GM21737 (cell line): ENCODE data around the gene INO80.

ENCODE experiments used
- ATAC-seq: cut with Tn5 transposase; IDR thresholded peaks from one replicate; pipeline ENCODE4 v1.9.1; 2021; ENCODE audit warnings: mild to moderate bottlenecking, moderate library complexity; ENCODE audit not compliant: unreplicated experiment

Gene INO80

GRCh38 chr15:40951764-40952163, 164.3 kb downstream of the INO80 start:
- ATAC-seq = no peak

GRCh38 chr15:40949756-40950207, 166.3 kb downstream of the INO80 start:
- no peak for ATAC-seq

DNA sequence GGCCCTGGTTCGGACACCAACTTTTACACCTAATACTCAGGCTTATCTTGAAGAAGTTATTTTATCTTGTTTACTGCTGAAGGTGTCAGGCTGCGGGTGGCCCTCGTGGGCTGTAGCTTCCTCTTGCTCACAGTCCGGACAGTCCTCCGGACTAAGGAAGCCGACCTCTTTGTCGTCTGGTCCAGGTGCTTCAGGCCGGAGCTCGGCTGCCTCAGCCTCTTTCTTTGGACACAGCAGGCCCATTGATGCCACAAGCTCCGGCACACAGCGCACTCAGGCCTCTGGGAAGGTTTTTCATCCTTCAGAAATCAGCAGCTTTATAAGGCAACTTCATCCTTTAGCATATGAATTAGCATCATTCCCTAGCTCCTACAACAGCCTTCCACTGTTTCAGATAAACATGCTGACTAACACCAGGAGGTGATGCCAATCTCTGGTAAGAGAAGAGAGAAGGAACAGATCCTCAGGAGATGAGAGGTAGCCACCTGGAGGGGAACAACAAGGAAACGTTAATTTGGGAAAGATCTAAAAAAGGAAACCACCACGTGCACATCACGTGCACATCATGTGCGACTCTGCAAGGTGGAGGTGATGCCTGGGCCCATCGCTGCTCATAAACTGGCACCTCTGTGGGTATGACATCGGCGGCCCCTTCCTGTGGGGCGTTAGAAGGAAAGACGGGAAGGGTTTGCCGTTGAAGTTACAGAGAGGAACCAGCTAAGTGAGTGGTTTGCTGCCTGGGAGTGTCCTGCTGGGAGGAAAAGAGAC, 167.2 kb downstream of the INO80 start:
- ATAC-seq = no peak

GRCh38 chr15:40944510-40945296, 171.4 kb downstream of the INO80 start:
- no peak for ATAC-seq

DNA sequence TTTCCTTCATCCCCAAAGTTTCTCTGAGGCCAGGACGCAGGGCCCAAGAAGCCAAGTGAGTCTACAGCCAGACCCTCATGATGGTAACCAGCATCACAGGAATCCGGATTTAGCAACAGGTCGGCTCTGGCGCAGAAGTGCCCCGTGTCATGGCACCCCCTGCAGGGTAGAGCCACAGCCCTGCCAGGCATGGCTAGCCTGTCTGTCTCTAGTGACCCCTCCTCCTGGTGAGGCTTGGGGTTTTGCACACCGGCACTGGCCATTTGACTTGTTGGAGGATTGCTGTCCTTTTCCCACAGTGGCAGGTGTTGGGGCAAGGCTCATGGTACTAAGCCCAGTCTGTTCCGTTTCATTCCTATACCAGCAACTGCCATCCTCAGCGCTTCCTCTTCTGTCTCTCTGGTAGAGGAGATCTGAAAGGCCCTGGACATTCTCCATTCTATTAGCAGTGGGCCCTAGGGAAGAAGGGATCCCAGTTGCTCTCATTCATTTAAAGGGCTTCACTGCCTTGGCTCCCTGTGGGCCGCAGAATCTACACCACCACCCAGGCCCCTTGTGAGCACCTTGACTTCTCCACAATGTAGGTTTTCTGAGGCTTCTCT, 172.2 kb downstream of the INO80 start:
- no peak for ATAC-seq

DNA sequence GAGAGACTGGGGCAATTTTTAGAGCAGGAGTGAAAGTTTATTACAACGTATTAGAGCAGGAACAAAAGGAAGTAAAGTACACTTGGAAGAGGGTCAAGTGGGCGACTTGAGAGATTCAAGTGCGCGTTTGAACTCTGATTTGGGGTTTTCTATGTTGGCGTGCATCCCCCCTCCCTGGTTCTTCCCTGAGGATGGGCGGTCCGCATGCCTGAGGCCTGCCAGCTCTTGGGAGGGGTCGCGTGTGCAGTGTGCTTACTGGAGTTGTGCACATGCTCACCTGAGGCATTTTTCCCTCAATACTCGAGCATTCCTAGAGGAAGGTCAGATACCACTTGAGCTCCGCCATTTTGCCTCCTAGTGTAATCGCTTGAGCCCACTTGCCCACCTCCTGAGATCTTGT, 173.2 kb downstream of the INO80 start:
- no peak for ATAC-seq

GRCh38 chr15:40942337-40942854, 173.7 kb downstream of the INO80 start:
- ATAC-seq = no peak

DNA sequence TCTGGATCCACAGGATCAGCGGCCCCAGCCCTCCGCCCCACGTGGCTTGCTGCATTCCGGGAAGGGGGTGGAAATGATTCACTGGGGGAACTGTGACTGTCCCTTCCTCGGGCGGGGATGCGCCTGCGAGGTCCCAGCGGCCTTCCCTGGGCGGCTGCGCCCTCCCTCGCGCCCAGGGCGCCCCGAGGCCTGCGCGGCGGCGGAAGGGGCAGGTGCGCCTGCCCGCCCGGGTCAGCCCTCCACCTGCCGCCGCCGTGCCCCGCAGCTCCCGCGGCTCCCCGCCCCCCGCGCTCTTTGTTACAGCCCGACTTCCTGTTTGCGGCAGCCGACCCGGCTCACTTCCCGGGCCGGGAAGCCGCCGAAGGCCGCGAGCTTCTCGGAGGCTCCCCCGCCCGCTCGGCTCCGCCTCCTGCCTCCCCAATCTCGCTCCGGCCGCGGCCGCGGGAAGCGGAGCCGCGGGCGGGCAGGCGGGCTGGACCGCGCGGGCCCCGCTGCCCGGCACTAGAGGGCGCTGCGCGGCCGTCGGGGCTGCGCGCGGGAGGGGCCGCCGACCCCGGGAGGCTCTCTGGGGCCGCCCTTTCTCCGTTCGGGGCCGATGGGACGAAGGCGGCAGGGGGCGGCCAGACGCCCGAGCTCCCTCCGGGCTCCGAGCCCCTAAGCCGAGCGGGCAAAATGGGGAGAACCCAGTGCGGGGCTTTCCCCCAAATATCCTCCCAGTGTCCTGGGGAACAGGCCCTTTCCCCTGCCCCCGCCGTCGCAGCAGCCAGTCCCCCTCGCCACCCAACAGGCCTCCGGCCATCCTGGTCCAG, 174.3 kb downstream of the INO80 start:
- ATAC-seq = peak; percentile 69

DNA sequence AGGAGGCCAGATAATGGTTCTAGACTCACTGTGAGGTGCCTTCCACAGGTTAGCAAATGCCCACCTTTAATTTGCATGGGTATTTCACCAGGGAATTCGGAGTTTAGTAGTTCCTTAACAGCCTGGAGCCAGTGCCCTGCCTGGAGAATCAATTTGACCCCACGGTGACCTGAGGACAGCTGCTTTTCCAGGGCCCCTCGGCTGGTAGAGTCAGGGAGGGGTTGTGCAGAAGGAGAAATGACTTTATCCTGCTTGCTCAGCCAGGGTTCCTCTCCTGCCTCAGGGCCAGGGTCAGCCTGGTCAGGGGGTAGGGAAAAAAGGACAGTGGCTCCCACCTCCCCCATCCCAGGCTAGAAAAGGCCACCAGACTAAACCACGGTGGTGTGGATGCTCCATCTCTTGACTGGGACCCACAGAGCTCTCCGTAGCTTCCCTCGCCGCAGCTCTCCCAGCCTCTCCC, 175.0 kb downstream of the INO80 start:
- no peak for ATAC-seq

DNA sequence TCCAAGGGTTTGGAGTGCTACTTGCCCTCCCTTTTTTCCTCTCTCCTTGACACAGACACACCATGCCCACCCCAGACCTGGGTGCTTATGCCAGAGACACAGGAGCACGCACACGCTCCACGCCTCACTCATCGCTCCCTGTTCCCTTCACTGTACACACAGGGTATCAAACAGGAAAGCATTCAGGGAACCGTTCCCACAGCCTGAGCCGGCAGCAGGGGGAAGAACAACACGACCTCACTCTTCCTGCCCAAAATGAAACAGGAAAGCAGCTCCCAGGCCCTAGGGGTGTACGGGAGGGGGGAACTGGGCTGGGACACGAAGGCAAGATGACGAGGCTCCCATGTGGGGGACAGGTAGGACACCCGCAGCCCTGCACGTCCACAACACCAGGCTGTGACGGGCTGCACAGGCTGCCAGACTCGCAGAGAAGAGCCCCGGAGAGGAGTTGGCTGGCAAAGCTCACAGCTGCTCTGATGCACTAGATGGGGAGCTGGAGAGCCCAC, 175.7 kb downstream of the INO80 start:
- no peak for ATAC-seq

DNA sequence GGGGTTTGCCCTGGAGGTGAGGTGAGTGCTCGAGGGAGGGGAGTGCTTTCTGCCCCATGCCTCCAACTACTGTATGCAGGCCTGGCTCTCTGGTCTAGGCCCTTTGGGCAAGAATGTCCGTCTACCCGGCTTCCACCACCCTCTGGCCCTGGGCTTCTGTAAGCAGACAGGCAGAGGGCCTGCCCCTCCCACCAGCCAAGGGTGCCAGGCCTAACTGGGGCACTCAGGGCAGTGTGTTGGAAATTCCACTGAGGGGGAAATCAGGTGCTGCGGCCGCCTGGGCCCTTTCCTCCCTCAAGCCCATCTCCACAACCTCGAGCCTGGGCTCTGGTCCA, 177.6 kb downstream of the INO80 start:
- ATAC-seq = no peak

- ATAC-seq = no peak
Observed at GRCh38 chr15:40937762-40938535, 178.1 kb downstream of the INO80 start.

DNA sequence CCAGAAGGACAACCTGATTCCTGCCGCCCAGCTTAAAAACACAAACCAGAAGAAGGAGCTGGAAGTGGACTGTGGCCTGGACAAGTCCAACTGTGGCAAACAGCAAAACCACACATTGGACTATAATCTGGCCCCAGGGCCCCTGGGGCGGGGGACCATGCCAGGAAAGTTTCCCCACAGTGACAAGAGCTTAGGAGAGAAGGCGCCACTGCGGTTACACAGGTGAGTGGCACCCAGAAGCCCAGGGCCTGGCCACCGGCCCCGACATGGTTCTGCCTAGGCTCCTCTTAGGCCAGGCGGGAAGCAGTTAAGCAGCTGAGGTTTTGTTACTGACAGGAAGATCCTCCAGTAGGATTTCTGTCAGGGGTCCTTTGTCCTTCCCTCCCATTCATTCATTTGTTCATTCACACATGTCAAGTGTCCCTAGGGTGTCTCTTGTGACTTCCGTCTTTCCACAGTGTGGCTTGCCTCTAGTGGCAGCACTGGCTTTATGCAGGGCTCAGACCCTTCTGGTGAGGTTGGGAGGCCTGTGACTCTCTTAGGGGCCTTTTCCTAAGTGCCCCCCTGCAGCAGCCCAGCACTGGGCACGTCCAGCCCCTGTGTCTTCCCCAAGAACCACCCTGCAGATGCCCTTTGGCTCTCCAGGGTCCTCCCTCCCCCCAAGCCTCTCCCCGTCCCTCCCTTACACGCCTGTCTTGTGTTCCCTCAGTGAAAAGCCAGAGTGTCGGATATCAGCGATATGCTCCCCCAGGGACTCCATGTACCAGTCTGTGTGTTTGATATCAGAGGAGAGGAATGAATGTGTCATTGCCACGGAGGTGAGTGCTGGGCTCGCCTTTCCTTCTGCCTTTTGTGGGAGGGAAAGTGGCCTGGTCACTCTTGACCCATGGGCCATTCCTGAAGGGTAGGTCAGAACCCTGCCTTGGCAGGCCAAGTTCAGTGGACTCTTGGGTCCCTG, 179.1 kb downstream of the INO80 start:
- ATAC-seq = no peak

- no peak for ATAC-seq
Observed at GRCh38 chr15:40936234-40936708, 179.8 kb downstream of the INO80 start.

- ATAC-seq = no peak
Observed at GRCh38 chr15:40934457-40934856, 181.6 kb downstream of the INO80 start.

- no peak for ATAC-seq
Observed at GRCh38 chr15:40933517-40933902, 182.6 kb downstream of the INO80 start.

DNA sequence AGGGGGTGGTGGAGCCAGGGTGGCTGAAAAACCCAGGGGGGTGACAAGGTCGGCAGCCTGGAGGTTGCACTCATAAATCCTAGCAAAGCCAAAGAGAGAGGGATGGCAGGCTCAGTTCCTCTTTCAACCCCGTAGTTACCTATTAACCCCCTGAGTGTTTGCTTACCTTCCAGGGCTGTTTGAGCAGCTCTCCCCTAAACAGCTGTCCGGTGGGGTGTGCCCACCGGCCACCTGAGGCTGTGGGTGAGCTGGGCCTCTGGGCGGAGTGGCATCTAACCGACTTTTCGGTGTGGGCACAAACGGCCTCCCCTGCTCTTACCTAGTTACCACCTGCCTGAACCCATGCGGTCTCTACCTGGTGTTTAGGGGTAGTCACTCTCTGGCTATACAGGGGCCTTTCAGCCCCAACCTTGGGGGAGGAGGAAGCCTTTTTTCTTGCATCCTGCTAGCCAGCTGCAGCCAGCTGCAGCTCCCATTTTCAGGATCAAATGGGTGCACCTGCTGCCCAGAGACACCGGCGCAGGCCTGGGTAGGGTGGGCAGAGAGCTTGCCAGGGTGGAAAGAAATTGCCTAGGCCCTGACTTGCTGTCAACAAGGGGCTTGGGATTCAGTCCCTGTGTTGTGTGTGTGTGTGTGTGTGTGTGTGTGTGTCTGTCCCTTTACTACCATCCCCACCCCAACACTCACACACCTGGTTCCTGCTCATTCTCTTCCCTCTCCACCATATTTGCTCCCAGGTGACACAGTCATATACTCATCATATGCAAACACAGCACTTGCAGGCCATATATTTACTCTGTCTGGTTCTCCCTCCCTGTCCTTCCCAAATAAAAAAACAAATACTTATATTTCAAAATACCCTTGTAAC, 183.2 kb downstream of the INO80 start:
- no peak for ATAC-seq

DNA sequence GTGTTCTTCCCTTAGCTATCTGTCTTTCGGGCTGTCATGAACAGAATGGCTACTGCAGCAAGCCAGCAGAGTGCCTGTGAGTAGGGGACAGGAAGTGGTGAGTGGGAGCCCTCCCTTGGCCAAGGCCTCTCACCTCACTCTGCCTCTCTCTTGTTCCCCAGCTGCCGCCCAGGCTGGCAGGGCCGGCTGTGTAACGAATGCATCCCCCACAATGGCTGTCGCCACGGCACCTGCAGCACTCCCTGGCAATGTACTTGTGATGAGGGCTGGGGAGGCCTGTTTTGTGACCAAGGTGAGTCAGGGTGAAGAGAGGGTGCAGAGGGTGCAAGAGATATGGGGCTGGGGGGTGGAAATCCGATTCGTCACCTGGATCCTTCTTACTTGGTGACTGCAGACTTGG, 183.9 kb downstream of the INO80 start:
- ATAC-seq = no peak
